Measurements from ENCODE around the gene EPHB1. TPM values are rescaled to one million over a fixed set of nuclear protein-coding genes. Genes with fewer than 3 reads are reported as not detected.

The EPHB1 gene
- total and polyA plus RNA-seq, 2 experiments from 2014 or later = 0.43 to 0.81 TPM

DNA sequence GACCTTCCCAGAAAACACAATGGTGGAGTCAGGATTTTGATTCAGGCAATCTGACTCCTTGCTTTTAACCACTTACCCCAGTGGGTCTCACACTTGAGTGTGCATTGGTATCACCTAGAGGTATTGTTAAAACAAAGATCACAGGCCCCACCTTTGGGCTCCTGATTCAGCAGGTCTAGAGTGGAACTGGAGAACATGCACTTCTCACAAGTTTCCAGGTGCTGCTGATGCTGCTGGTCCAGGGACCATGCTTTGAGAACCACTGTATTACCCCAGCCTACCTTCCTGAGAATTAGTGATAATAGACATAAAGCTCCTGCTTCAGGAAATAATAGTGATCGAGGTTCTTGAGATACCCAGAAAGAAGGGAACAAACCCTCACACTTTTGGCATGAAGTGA, 466.9 kb downstream of the EPHB1 start:
- Histone ChIP-seq H3K9me2 (ENCODE audit: insufficient read depth) (no peaks in the 10 kb centered on the region), H3K9ac (no peak overlapping the region), H4K20me1 (ENCODE audit: insufficient read depth) (no peaks in the 10 kb centered on the region), H3F3A (ENCODE audit: insufficient read depth) (no peaks in the 10 kb centered on the region), H3K27ac (no peak overlapping the region), H2AFZ (no peak overlapping the region), H3K4me3 (no peak overlapping the region), H3K79me2 (ENCODE audit: insufficient read depth) (no peaks in the 10 kb centered on the region), H3K27me3 (replicated peaks; ENCODE audit: insufficient read depth) (no peaks in the 10 kb centered on the region), H3K9me3 (ENCODE audit: low read depth) (no peaks in the 10 kb centered on the region), H3K4me2 (ENCODE audit: unreplicated experiment) (no peak overlapping the region), H3K36me3 (ENCODE audit: low read depth) (no peaks in the 10 kb centered on the region), H3K4me1 (ENCODE audit: insufficient read depth) (no peaks in the 10 kb centered on the region)
- 61 to 81% methylated on average over 1 of the region's 1 CpG for whole genome bisulfite sequencing, 2 experiments (ENCODE audit: low coverage in 1 of 2, low lambda C conversion rate in 2 of 2, missing lambda C conversion rate in 2 of 2)
- DNase-seq = no peak
- in situ Hi-C loops (cut with MboI) = no loop called here
- TF ChIP-seq EZH2 (IDR thresholded peaks at IDR 0.05; ENCODE audit: insufficient read depth, poor library complexity, severe bottlenecking) (no peak), EZH2phosphoT487 (IDR thresholded peaks at IDR 0.05; ENCODE audit: insufficient read depth, low read depth) (no peak)

DNA sequence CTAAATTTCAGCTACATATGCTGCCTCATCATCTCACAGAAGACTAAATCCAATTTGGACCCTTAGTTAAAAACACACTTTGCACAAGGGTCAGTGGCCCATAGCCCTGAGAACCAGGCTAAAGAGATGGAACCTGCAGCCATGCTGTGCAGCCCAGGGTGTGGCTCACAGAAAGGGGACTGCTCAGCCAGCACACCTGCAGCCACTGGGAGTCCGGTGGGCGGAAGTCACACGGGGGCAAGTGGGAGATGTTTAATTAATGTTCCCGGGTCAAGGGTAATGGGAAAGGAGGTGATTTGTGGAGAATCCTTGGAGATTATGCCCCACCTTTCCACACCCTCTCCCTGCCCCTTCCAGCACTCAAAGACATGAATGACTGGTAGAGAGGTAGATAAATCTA, 467.4 kb downstream of the EPHB1 start:
- 72 to 81% methylated on average over 4 of the region's 4 CpGs for WGBS, 2 experiments (ENCODE audit: low coverage in 1 of 2, low lambda C conversion rate in 2 of 2, missing lambda C conversion rate in 2 of 2)
- TF ChIP-seq EZH2phosphoT487 (IDR thresholded peaks at IDR 0.05; ENCODE audit: insufficient read depth, low read depth) (no peak), EZH2 (IDR thresholded peaks at IDR 0.05; ENCODE audit: insufficient read depth, poor library complexity, severe bottlenecking) (no peak)
- Histone ChIP-seq H4K20me1 (ENCODE audit: insufficient read depth) (no peaks in the 10 kb centered on the region), H3K9me3 (ENCODE audit: low read depth) (no peaks in the 10 kb centered on the region), H3K4me1 (ENCODE audit: insufficient read depth) (no peaks in the 10 kb centered on the region), H3F3A (ENCODE audit: insufficient read depth) (no peaks in the 10 kb centered on the region), H2AFZ (no peak overlapping the region), H3K79me2 (ENCODE audit: insufficient read depth) (no peaks in the 10 kb centered on the region), H3K4me2 (ENCODE audit: unreplicated experiment) (no peak overlapping the region), H3K27me3 (replicated peaks; ENCODE audit: insufficient read depth) (no peaks in the 10 kb centered on the region), H3K9ac (no peak overlapping the region), H3K4me3 (no peak overlapping the region), H3K9me2 (ENCODE audit: insufficient read depth) (no peaks in the 10 kb centered on the region), H3K36me3 (ENCODE audit: low read depth) (no peaks in the 10 kb centered on the region), H3K27ac (no peak overlapping the region)
- in situ Hi-C loops (cut with MboI) = no loop called here
- DNase-seq = no peak

DNA sequence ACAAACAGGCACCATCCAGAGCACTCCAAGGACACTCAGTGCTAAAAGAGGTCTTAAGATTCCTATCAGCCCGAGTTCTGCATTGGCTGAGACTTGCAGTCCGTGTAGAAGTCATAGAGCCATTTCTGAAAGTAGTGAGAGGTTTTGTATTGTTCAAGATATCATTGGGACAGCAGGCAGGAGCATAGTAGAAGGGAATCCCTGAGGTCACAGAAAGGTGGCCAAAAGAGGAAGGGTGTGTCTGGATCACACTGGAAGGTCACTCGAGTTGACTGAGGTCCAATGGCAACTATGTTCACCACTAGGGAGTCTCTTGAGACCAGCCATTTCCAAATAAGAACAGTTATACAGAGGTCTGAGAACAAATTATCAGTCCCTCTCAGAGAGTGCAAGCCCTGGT, 468.3 kb downstream of the EPHB1 start:
- Histone ChIP-seq H3K9me2 (ENCODE audit: insufficient read depth) (no peaks in the 10 kb centered on the region), H3K9me3 (ENCODE audit: low read depth) (no peaks in the 10 kb centered on the region), H3K27ac (no peak overlapping the region), H3K9ac (no peak overlapping the region), H3K4me3 (no peak overlapping the region), H3K4me2 (ENCODE audit: unreplicated experiment) (no peak overlapping the region), H3K79me2 (ENCODE audit: insufficient read depth) (no peaks in the 10 kb centered on the region), H3K27me3 (replicated peaks; ENCODE audit: insufficient read depth) (no peaks in the 10 kb centered on the region), H3K36me3 (ENCODE audit: low read depth) (no peaks in the 10 kb centered on the region), H2AFZ (no peak overlapping the region), H4K20me1 (ENCODE audit: insufficient read depth) (no peaks in the 10 kb centered on the region), H3K4me1 (ENCODE audit: insufficient read depth) (no peaks in the 10 kb centered on the region), H3F3A (ENCODE audit: insufficient read depth) (no peaks in the 10 kb centered on the region)
- 73 to 76% methylated on average over 3 of the region's 3 CpGs for whole genome bisulfite sequencing, 2 experiments (ENCODE audit: low coverage in 1 of 2, low lambda C conversion rate in 2 of 2, missing lambda C conversion rate in 2 of 2)
- in situ Hi-C loops (cut with MboI) = no loop called here
- TF ChIP-seq EZH2 (IDR thresholded peaks at IDR 0.05; ENCODE audit: insufficient read depth, poor library complexity, severe bottlenecking) (no peak), EZH2phosphoT487 (IDR thresholded peaks at IDR 0.05; ENCODE audit: insufficient read depth, low read depth) (no peak)
- DNase-seq = no peak

DNA sequence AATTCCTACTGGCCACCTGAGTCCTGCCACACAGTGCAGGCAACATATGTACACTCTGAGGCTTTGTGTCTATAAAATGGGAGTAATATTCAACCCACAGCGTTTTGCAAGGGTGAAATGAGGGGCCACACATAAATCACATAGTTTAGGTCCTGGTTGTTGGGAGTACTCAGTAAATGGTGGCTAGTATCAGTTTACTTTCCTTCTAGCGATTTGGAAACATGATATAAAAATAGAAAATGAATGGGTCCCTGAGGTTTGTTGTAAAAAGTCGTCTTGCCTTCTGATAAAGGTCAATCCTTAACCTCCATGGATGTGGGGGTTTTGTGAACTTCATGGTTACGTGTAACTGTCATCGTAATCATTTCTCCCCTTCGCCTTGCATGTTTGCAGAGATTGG, 472.4 kb downstream of the EPHB1 start:
- Histone ChIP-seq H3K79me2 (ENCODE audit: insufficient read depth) (no peaks in the 10 kb centered on the region), H3K27me3 (replicated peaks; ENCODE audit: insufficient read depth) (no peaks in the 10 kb centered on the region), H3K36me3 (ENCODE audit: low read depth) (no peaks in the 10 kb centered on the region), H3K4me2 (ENCODE audit: unreplicated experiment) (no peak overlapping the region), H3K4me1 (ENCODE audit: insufficient read depth) (no peaks in the 10 kb centered on the region), H3F3A (ENCODE audit: insufficient read depth) (no peaks in the 10 kb centered on the region), H2AFZ (no peak overlapping the region), H3K27ac (no peak overlapping the region), H3K4me3 (no peak overlapping the region), H3K9ac (no peak overlapping the region), H3K9me2 (ENCODE audit: insufficient read depth) (no peaks in the 10 kb centered on the region), H3K9me3 (ENCODE audit: low read depth) (no peaks in the 10 kb centered on the region), H4K20me1 (ENCODE audit: insufficient read depth) (no peaks in the 10 kb centered on the region)
- WGBS, 2 experiments (ENCODE audit: low coverage in 1 of 2, low lambda C conversion rate in 2 of 2, missing lambda C conversion rate in 2 of 2) = 37 to 39% methylated on average over 6 of the region's 6 CpGs
- TF ChIP-seq EZH2phosphoT487 (IDR thresholded peaks at IDR 0.05; ENCODE audit: insufficient read depth, low read depth) = no peak
- no peak for TF ChIP-seq EZH2 (IDR thresholded peaks at IDR 0.05; ENCODE audit: insufficient read depth, poor library complexity, severe bottlenecking)
- in situ Hi-C loops (cut with MboI) = no loop called here
- DNase-seq = no peak

DNA sequence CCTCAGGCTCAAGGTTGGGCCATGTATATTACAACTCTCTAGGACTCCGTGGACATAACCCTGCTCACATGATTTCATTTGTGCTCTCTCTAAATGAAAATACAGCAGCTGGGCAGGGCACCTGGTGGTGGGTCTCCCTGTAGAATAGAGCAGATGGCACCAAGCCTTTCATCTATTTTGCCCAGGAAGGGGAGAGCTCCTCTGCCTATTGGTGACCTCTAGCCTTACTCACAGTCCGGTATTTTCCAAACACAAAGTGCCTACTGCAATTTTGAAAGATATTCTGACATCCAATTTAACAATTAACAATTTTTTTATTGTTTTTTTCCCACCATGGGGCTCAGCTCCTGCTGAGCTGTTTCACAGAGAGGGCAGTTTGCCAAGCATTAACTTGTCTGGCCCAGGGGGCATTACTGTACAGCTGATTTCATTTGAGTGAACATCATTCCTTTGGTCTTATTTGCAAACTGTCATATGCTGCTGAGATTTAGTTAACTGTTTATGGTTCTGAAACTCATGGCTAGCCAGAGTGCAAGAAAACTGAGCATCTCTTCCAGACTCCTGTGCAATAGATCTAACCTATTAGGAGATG, 474.0 kb downstream of the EPHB1 start:
- no peaks in the 10 kb centered on the region for H3F3A ChIP-seq (ENCODE audit: insufficient read depth)
- H3K4me3 ChIP-seq = no peak overlapping the region
- H3K9ac ChIP-seq = no peak overlapping the region
- no peaks in the 10 kb centered on the region for H3K36me3 ChIP-seq (ENCODE audit: low read depth)
- no peaks in the 10 kb centered on the region for H3K27me3 ChIP-seq (replicated peaks; ENCODE audit: insufficient read depth)
- no peaks in the 10 kb centered on the region for H3K4me1 ChIP-seq (ENCODE audit: insufficient read depth)
- 21 to 23% methylated on average over 2 of the region's 2 CpGs for WGBS, 2 experiments (ENCODE audit: low coverage in 1 of 2, low lambda C conversion rate in 2 of 2, missing lambda C conversion rate in 2 of 2)
- no peaks in the 10 kb centered on the region for H4K20me1 ChIP-seq (ENCODE audit: insufficient read depth)
- in situ Hi-C loops (cut with MboI) = no loop called here
- TF ChIP-seq EZH2phosphoT487 (IDR thresholded peaks at IDR 0.05; ENCODE audit: insufficient read depth, low read depth) = no peak
- TF ChIP-seq EZH2 (IDR thresholded peaks at IDR 0.05; ENCODE audit: insufficient read depth, poor library complexity, severe bottlenecking) = no peak
- no peak overlapping the region for H2AFZ ChIP-seq
- no peak for DNase-seq
- no peaks in the 10 kb centered on the region for H3K79me2 ChIP-seq (ENCODE audit: insufficient read depth)
- H3K9me3 ChIP-seq (ENCODE audit: low read depth) = no peaks in the 10 kb centered on the region
- no peak overlapping the region for H3K27ac ChIP-seq
- H3K9me2 ChIP-seq (ENCODE audit: insufficient read depth) = no peaks in the 10 kb centered on the region
- no peak overlapping the region for H3K4me2 ChIP-seq (ENCODE audit: unreplicated experiment)
